Ovary (tissue), 9 donors: ENCODE data around the gene SPINK1. TPM values are rescaled to one million over a fixed set of nuclear protein-coding genes. Genes with fewer than 3 reads are reported as not detected.

Experiments used
- DNase-seq, 5 donors: peaks; one replicate each; pipeline ENCODE4 v3.0.0-alpha.2; 2019 to 2020
- H3K27ac ChIP-seq, 2 donors: fragments of 200-600 bp; one replicate each; pipeline versions ENCODE4 v1.5.1 to v1.8.0; 2019 to 2022
- H3K27me3 ChIP-seq: fragments of 200-600 bp; one replicate; pipeline ENCODE4 v1.8.0; 2022
- H3K36me3 ChIP-seq: fragments of 200-600 bp; sonication (generic); one replicate; pipeline ENCODE4 v1.5.1; 2019
- H3K4me1 ChIP-seq: one replicate; pipeline ENCODE4 v1.8.1; 2013; ENCODE audit warnings: mild to moderate bottlenecking, moderate library complexity; ENCODE audit not compliant: insufficient read depth
- H3K4me3 ChIP-seq: fragments of 200-600 bp; sonication (generic); one replicate; pipeline ENCODE4 v1.5.1; 2017
- H3K9me3 ChIP-seq, 2 donors: fragments of 200-600 bp in 1 of 2; sonication (generic) in 1 of 2; one replicate each; pipeline versions ENCODE4 v1.5.1 to v1.8.1; 2013 to 2019; ENCODE audit warnings: mild to moderate bottlenecking in 1 of 2, moderate library complexity in 1 of 2
- POLR2A ChIP-seq: fragments of 450-650 bp; IDR thresholded peaks from one replicate; pipeline ENCODE4 v1.6.1; 2017; ENCODE audit warnings: antibody characterized with exemption, mild to moderate bottlenecking, moderate library complexity
- WGBS, 3 donors: extraction: QIAGEN DNeasy Blood & Tissue Kit in 1 of 3; methylation state at CpG; one replicate each; pipeline versions ENCODE4 v1.1.5 to v1.1.7; 2013 to 2017; 5-methylcytosine and 5-hydroxymethylcytosine counted together
- intact Hi-C, 4 donors: fragments of 100-400 bp; cut with DNase I; formaldehyde crosslinking; loops; one replicate each; pipeline versions ENCODE4 v1.11.0 to v1.15.1; 2022 to 2023
- polyA plus RNA-seq, 2 donors: library from polyadenylated mRNA; stranded (reverse); fragments of 200-250 nt in 1 of 2; fragments of 350-450 nt in 1 of 2; fragmentation: Illumina TruSeq in 1 of 2; extraction: RNeasy Lipid Tissue Mini Kit (QIAGEN cat#74804) in 1 of 2; gene quantifications; one replicate each; pipeline ENCODE4 v1.2.3, GENCODE V29; 2013 to 2014
- total RNA-seq, 7 donors: library from RNA; depleted of rRNA in 2 of 7; stranded (reverse); fragments of >200 nt in 2 of 7; fragmentation: NEBNext Ultra II Directional in 3 of 7; extraction: Animal tissue kit (Norgen Biotek cat#: 25700) in 3 of 7; gene quantifications; one replicate each; pipeline versions ENCODE4 v1.1.0 to v1.2.4, GENCODE V29; 2016 to 2023
- TF ChIP-seq, protein P1 (sequence below), 3 donors: fragments of 450-650 bp in 2 of 3; fragments of 200-600 bp in 1 of 3; IDR thresholded peaks; one replicate each; pipeline versions ENCODE4 v1.5.1 to v1.8.0; 2016 to 2022; ENCODE audit warnings: antibody characterized with exemption in 3 of 3, mild to moderate bottlenecking in 1 of 3
- donor health status: DM: no; HTN: no; CAD: no; lungs with moderate emphysema.
- donor health status: DM: no; HTN: no; CAD: no.
- donor health status: Bipolar disorder and iron deficiency.
- donor health status: DM: yes; HTN: yes; CAD: no.
- donor health status: DM: no; HTN: no; CAD: no.
- donor health status: DM: yes; HTN: yes; CAD: no.

Gene SPINK1
- total and polyA plus RNA-seq, 9 donors, result 13.1 to 24.2 TPM; not detected in 7

GRCh38 chr5:147776989-147777388, 54.5 kb downstream of the SPINK1 start:
- Histone ChIP-seq H3K9me3 (no peaks in the 10 kb centered on the region), H3K4me3 (no peak overlapping the region), H3K4me1 (no peaks in the 10 kb centered on the region), H3K36me3 (no peaks in the 10 kb centered on the region), H3K27ac (no peak overlapping the region), H3K27me3 (no peaks in the 10 kb centered on the region)
- intact Hi-C loops, result no loop called here
- WGBS, 3 donors, result 84 to 89% (median 86%) methylated on average over 4 of the region's 4 CpGs
- no peak for DNase-seq
- TF ChIP-seq POLR2A, result no peak
- TF ChIP-seq, protein P1, sequence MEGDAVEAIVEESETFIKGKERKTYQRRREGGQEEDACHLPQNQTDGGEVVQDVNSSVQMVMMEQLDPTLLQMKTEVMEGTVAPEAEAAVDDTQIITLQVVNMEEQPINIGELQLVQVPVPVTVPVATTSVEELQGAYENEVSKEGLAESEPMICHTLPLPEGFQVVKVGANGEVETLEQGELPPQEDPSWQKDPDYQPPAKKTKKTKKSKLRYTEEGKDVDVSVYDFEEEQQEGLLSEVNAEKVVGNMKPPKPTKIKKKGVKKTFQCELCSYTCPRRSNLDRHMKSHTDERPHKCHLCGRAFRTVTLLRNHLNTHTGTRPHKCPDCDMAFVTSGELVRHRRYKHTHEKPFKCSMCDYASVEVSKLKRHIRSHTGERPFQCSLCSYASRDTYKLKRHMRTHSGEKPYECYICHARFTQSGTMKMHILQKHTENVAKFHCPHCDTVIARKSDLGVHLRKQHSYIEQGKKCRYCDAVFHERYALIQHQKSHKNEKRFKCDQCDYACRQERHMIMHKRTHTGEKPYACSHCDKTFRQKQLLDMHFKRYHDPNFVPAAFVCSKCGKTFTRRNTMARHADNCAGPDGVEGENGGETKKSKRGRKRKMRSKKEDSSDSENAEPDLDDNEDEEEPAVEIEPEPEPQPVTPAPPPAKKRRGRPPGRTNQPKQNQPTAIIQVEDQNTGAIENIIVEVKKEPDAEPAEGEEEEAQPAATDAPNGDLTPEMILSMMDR (IDR thresholded peaks at IDR 0.05), result no peak

Other genes with a start within 250 kb of the SPINK1 start
- gene JAKMIP2, start 48.9 kb downstream of the SPINK1 start, total RNA-seq, result 1 to 10 TPM in 1 of 7 donors, under 1 TPM in 6; 0.10 to 1.2 (median 0.24) TPM
- gene JAKMIP2, start 48.9 kb downstream of the SPINK1 start, polyA plus RNA-seq, result 1 to 10 TPM in 1 of 2 donors, under 1 TPM in 1; 0.18 to 7.0 TPM
- under 1 TPM in 2 of 7 donors, not detected in 5; 0.47 to 0.79 TPM for gene SCGB3A2, start 47.0 kb upstream of the SPINK1 start, total RNA-seq
- under 1 TPM in 1 of 2 donors, not detected in 1; 0.36 TPM for gene SCGB3A2, start 47.0 kb upstream of the SPINK1 start, polyA plus RNA-seq
- gene C5orf46, start 74.9 kb upstream of the SPINK1 start, total RNA-seq, result not detected
- not detected for gene C5orf46, start 74.9 kb upstream of the SPINK1 start, polyA plus RNA-seq
- gene SPINK5, start 232.3 kb upstream of the SPINK1 start, total RNA-seq, result 1 to 10 TPM in 2 of 7 donors, under 1 TPM in 4, not detected in 1; 0.12 to 4.5 (median 0.55) TPM
- gene SPINK5, start 232.3 kb upstream of the SPINK1 start, polyA plus RNA-seq, result under 1 TPM; 0.17 to 0.90 TPM